GM19324 (cell line): Measurements from ENCODE around the gene CTNNA3.

ENCODE experiments used
- ATAC-seq: cut with Tn5 transposase; IDR thresholded peaks from one replicate; pipeline ENCODE4 v1.9.1; 2021; ENCODE audit warnings: mild to moderate bottlenecking, moderate library complexity; ENCODE audit not compliant: unreplicated experiment, low FRiP score

Gene CTNNA3

DNA sequence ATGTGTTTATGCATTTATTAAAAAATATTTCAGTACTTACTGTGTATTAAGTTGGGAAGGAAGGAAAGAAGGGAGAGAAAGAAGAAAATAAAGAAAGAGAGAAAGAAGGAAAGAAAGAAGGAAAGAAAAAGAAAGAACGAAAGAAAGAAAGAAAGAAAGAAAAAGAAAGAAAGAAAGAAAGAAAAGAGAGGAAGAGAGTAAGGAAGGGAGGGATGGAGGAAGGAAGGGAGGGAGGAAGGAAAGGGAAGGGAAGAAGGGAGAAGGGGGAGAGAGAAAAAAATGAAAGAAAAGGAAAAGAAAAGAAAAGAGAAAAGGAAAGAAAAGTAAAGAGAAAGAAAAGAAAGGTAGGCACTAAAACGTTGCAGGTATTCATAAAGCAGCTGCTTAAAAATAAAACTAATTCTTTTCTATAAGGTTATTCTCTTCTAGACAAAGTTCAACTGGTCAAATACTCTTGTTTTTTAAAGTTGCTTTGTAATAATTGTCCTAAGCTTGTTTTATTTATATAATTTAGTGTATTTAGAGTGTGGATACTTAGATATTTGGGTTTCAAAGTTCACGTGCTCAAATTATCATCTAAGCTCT, 1473.4 kb downstream of the CTNNA3 start:
- no peak for ATAC-seq

DNA sequence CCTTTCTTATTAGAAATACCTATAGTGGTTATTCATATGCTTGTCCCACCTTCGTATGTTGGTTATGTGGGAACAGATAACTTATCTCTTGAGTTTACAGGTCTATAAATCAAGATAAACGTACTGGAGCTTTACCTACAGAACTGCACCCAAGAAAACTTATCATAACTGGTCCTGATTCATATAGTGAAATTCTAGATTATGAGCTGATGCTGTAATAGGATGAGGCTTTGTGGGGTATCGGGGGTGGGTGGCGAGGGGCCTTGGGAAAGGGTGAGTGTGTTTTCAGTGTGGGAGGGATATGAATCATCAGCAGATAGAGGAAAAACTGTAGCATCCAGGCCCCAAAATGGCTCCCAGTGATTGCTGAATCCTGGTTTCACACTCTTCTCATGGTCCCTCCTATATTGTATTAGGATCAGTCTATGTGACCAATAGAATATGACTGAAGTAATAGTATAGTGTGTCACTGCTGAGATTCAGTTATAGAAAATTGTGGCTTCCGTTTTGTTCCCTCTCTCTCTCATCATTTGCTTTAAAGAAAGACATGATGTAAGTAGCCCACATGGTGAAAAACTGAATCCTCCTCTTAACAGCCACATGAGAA, 1476.9 kb downstream of the CTNNA3 start:
- ATAC-seq: no peak

DNA sequence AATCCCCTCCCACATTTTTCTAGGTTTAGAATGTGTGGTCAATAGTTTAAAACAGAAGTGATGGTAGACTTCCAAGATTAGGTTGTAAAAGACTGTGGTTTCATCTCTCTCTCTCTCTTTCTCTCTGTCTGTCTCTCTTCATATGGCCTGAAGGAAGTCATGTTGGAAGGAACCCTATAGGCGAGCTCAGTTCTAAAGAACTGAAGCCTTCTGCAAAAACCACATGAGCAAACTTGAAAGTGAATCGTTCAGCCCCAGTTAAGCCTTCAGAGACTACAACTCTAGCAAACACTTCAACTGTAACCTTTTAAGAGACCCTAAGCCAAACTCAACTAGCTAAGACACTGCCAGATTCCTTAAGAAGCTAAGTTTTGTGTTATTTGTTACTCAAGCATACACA, 1477.7 kb downstream of the CTNNA3 start:
- ATAC-seq: no peak

DNA sequence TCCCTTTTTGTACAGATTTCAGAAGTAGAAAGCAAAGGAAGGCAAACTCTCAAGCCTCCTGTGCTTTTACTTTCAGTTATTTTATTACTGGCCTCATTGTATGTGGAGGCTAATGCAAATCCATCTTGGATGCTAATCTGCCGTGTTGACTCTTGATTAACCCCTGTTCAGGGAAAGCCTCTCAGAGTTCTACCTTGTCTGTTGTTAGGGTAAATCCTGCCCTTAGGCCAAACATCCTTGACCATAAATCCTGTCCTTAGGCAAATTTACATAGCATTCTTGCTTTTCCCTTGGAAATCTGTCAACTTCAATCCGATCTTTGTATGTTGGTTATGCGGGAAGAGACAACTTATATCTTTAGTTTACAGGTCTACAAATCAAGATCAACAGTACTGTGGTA, 1480.1 kb downstream of the CTNNA3 start:
- no peak for ATAC-seq

DNA sequence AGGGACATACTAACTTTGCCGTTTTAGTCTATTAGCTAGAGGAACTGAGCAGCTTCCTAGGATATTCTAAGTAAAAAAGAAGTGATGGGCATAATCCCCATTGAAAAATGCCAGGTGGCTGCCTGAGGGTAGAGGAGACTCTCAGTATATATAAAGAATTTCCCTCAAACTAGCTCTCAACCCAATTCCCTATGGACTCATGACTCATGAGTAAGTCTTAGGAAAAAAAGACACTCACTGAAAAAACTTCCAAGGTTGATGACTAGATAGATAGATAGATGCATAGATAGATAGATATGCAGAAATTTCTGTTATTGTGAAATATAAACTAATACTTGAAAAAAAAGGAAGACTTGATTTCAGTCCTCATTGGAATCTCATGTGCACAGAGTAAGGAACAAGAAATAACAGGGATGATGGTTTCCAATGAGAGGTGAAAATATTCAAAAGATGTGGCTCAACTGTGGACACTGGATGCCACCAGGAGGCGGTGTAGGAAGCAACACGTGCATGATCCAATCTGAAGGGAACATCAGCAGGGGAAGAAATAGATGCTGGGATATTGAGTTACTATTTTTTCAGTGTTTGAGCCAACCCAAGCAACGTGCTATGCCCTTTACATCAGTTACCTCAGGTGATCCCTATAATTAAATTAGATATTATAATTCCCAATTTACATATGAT, 1481.1 kb downstream of the CTNNA3 start:
- no peak for ATAC-seq

DNA sequence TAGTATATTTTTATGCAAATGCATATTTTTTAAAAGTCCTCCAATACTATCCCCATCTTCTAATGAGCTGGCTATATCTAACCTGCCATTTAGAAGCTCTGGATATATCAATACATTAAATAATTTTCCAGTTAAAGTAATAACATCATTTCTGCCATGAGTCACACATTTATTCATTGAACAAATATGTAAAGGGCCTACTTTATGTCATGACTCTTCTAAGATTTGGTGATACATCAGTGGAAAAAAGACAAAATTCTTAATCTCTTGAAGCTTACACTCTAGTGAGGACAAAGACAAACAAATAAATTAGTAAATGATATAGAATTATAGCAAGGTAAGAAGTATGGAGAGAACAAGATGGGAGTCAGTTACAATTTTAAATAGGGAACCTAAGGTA, 1487.0 kb downstream of the CTNNA3 start:
- no peak for ATAC-seq

DNA sequence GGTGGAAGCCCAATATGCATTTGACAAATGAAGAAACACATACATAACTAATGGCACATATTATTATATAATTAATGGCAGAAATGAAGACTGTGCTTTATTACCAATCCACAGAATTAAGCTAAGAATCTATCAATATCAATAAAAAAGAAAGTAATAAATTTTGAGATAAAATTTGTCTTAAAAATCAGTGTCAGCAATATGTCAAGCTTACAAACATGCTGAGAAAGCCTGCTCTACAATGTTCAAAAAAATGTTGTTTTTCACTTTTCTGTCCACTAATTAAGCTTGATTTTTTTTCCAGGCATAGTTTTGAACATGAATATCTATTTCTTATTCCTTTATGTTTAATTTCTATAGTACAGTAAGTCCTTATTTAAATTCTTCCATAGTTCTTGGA, 1491.2 kb downstream of the CTNNA3 start:
- ATAC-seq: no peak

DNA sequence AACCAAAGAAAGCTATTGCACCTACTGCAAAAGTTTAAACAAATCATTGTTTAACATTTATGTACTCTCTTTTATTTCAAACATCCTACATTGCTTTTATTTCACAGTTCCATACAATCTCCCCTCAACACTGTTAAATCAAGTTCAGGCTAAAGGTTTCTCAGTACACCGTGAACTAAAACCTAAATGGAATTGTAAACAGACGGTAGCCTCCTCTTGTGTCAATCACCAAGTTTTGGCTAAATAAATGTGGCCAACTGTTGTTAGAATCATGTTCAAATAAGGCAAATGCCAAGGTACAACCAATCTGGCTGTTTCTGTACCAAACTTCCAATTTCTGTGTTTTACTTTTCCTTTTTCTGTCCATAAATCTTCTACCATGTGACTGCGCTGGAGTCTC, 1493.9 kb downstream of the CTNNA3 start:
- no peak for ATAC-seq

DNA sequence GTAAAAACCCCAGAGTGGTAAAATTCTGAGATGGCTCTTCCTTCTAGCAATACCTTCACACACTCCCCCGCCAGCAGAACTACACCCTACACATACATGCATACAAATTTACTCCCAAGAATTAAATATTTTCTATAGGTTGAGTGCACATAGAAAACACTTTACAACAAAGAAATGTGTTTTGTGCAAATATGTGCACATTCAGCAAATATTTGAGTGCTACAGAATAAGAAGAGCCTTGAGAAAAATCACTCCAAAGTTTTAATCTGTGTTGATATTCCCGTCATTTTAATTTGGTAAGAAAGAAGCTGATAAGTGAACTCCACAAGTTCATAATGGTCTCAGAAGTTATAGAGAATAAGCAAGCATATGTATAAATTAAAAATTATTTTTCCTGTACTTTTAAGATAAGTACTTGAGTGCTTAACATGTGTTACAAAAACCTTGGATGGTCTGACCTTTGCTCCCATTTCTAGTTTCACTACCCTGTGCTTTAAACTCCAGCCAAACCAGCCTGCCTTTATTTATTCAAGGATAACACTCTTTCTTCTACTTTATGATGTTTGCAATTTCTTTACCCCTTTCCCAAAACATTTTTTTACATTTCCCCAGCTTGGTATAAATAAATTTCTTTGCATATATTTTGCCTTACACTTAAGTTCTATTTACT, 1503.7 kb downstream of the CTNNA3 start:
- ATAC-seq: no peak

DNA sequence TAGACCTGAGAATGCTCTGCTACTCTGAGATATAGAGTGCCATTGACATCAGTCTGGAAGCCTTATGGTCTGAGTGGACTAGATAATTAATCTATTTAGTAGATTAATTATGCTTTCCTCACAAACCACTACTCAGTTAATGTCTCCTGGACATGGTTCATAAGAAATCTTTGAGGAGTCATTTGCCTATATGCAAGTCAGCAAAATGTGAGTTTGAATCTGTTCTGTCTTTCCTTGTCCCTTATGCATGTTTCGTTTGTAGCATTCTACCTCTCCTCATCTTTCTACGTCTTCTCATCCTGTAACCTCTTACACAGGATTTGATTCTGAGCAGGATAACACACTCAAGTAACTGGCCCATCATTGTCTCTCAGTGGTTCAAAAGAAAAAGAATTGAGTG, 1505.6 kb downstream of the CTNNA3 start:
- ATAC-seq: no peak

DNA sequence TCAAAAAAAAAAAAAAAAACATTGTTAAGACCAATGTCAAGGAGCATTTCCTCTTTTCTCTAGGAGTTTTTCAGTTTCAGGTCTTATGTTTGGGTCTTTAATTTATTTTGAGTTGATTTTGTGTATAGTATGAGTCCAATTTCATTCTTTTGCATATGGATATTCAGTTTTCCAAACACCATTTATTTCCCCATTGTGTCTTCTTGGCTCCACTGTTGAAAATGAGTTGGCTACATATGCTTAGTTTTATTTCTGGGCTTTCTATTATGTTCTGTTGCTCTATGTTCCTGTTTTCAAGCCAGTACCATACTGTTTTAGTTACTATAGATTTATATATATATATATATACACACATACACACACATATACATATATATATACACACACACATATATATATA, 1506.7 kb downstream of the CTNNA3 start:
- no peak for ATAC-seq

DNA sequence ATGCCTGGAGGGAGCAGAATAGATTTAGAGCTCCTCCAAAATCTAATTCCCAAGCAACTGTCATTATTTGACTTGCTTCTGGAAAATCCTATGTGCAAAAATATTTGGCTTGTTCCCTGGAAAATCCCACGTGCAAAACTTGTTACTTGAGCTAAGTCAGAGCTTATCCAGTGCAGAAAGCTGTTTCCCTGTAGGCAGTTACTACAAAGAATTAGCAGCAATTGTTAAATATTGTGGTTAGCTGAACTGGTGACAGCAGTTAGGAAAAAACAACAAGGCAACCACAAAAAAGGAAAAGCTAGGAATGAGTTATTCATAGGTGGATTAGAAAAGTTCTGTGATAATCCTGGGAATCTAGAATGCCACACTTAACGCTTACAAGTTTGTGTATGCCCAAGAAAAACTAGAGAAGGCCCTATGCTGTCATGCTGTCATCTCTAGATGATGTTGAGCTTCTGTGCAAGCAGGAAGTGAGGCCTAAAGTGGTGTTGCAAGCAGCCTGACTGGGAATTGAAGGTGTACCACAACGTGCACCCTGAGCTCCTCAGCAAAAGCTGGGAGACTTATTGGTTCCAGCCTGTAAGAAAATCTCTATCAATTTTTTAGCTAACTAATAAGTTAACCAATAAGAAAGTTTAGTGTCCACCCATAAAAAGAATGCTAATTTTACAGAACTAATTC, 1508.8 kb downstream of the CTNNA3 start:
- ATAC-seq: no peak

DNA sequence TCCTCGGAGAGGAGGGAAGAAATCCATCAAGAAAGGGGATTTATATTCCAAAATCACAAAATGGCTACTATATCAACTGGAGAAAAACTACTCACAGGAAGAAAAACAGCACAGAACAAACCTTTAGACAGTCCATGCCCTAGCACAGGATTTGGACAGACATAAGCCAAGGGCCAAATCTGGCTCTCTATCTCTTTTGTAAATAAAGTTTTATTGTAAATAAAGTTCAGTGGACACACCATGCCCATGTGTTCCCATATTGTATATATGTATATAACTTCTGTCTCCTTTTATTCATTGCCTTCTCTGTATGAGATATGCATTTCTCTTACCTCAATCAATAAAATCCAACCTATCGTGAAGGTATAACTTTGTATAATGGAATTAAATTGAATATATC, 1513.0 kb downstream of the CTNNA3 start:
- ATAC-seq: no peak

DNA sequence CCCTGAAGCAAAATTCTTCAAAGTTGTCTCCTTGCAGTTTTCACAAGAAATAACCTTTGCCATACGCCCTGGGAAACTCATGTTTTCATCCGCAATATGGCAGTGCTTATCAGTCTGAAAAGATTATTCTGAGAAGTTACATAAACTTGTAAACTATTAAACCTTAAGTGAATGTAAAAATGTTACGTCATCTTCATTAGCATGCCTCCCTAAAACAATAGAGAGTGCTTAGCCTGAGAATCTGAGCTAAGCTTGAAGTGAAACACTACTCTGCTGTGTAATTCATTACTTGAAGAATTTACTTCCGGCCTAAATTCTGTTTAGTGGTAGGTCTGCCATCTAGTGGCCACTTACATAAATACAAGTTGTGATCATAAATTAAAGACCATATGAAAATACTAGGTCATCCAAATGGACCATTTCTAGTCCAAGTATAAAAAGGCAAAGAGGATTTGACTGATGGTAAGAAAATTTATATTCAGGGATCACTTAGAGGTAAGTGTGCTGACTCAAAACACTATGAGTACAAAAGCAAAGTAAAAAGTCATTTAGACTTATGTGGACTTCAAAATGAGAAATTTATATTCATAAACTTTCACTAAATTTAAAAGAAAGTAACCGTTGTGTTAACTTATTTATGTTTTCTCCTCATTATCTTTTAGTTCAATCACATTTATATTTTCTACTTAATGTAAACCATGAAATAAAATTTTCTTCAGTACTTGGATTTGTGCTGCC, 1515.2 kb downstream of the CTNNA3 start:
- ATAC-seq: peak; percentile 73

DNA sequence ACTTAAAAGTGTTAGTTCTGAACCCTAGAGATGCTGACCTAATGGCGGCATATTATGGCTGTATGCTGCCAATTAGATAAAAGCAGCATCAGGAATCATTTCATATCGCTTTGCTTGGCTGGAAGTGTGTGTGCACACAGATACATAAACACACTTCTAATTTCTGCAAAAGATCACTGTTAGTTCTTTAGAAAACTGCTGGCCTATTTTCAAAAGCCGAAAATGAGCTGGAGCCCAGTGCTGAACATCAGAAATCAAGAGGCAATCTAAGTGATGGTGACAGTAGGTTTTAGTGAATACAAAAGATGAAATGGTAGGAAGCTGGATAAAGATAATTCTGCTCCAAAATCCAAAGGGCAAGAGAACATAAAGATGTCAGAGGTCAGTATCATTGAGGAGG, 1516.0 kb downstream of the CTNNA3 start:
- no peak for ATAC-seq

DNA sequence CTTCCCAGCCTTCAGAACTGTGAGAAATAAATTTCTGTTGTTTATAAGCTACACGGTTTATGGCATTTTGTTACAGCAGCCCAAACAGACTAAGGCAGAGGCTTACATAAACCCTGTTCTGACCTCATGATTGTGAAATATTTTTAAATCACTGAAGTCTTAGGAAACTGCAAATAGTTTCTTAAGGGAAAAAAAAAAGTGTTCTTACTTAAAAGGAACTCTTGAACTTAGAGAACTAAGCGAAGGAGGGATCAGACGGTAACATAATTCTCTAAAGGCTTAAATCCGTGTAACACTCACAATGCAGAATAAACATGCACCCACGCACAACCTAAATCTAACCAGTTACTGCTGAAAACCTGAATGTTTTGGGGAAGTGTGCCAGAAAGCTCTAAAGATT, 1519.2 kb downstream of the CTNNA3 start:
- no peak for ATAC-seq

DNA sequence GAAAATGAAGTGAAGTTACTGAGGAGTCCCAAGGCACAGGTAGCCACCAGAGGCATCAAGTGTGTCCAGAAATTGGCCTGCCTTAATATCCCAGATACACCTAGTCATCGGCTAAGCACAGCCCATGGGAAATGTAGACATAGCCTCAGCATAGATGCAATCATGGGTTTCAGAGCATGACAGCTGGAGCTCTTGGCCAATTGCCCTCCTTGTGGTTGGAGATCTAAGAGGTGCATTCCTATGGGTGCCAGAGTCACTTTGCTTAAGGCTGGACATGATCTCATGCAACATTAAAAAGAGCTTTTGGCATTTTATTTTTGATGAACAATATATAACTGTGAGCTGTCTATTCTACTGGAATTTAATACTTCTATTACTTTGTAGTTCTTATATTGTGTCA, 1528.2 kb downstream of the CTNNA3 start:
- no peak for ATAC-seq

DNA sequence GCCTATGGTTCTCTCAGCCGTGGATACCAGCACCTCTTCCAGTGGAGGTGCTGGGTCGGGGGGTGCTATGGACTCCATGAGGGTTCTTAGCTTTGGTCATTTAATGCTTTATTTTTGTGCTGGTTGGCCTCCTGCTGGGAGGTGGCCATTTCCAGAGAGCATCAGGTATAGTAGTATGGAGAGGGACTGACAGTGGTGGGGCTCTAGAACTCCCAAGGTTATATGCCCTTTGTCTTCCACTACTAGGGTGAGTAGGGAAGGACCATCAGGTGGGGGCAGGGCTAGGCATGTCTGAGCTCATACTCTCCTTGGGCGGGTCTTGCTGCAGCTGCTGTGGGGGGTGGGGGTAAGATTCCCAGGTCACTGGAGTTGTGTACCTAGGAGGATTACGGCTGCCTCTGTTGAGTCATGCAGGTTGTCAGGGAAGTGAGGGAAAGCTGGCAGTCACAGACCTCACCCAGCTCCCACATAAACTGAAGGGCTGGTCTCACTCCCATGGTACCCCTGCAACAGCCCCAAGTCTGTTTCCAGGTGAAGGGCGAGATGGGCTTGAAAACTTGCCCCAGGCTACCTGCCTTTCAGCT, 1533.3 kb downstream of the CTNNA3 start:
- ATAC-seq: no peak

DNA sequence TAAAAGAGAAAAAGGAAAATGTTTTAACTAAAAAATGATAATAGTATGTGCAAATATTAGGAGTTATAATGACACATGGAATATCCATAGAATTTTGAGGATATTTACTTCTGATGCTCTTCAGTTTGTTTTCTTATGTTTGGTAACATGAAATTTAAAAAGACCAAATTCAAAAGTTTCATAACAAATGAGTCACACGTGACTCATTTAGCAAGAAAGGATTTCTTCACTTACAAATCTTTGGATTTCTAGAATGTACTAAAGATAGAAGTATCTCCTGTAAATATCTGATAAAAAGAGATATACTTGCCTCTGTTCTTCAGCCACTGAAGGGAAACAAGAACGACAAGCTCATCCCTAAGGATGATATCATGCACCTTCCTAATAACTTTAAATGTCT, 1544.6 kb downstream of the CTNNA3 start:
- no peak for ATAC-seq

DNA sequence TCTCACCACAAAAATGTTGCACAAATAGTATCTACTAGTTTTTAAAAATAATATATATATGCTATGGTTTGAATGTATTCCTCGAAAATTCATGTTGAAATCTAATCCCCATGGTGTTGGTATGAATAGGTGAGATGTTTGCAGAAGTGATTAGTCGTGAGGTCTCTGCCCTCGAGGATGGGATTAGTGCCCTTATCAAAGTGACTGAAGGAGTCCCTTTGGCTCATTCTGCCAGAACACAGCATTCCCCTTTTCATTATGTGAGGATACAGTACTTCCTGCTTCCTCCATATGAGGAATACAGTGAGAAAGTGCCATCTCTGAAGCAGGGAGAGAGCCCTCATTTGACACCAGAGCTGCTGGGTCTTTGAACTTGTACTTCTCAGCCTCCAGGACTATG, 1547.7 kb downstream of the CTNNA3 start:
- ATAC-seq: no peak
